Naive thymus-derived CD8-positive, alpha-beta T cell (primary cell): Measurements from ENCODE around the gene PAX2. TPM values are rescaled to one million over a fixed set of nuclear protein-coding genes. Genes with fewer than 3 reads are reported as not detected.

Experiments used
- ATAC-seq, 2 donors: fragments of 150-1000 bp; cut with Tn5 transposase in 1 of 2; sonication (Bioruptor Pico), chemical (Tn5 transposase) in 1 of 2; 1 replicate in 1 of 2; 2 replicates in 1 of 2; pipeline ENCODE4 v1.10.0; 2021; ENCODE audit warnings: mild to moderate bottlenecking in 2 of 2, moderate library complexity in 2 of 2
- POLR2A ChIA-PET: fragments of 350-600 bp; sonication (Branson Sonifier 250); formaldehyde crosslinking; loops from one replicate; lab custom pipeline; 2021; ENCODE audit warnings: antibody characterized with exemption; lab: Charles Lee
- DNase-seq, 10 donors: peaks; one replicate each; pipeline versions ENCODE4 v3.0.0 to v3.0.0-alpha.2; 2020 to 2022
- H3K27ac Mint-ChIP-seq, 10 donors: one replicate each; pipeline ENCODE4 v1.8.0; 2020 to 2022; ENCODE audit warnings: mild to moderate bottlenecking in 10 of 10, mixed read lengths in 10 of 10, moderate library complexity in 4 of 10, inconsistent platforms in 1 of 10
- H3K27me3 Mint-ChIP-seq, 5 donors: one replicate each; pipeline ENCODE4 v1.8.0; 2021 to 2022; ENCODE audit warnings: mixed read lengths in 5 of 5
- H3K36me3 Mint-ChIP-seq, 3 donors: one replicate each; pipeline ENCODE4 v1.8.0; 2020 to 2022; ENCODE audit warnings: mixed read lengths in 3 of 3, mild to moderate bottlenecking in 2 of 3, inconsistent platforms in 1 of 3
- H3K4me1 Mint-ChIP-seq, 4 donors: one replicate each; pipeline ENCODE4 v1.8.0; 2021 to 2022; ENCODE audit warnings: mixed read lengths in 4 of 4
- H3K4me3 Mint-ChIP-seq, 10 donors: one replicate each; pipeline ENCODE4 v1.8.0; 2020 to 2022; ENCODE audit warnings: mild to moderate bottlenecking in 10 of 10, mixed read lengths in 10 of 10, moderate library complexity in 6 of 10, inconsistent platforms in 1 of 10
- H3K9me3 Mint-ChIP-seq, 9 donors: one replicate each; pipeline ENCODE4 v1.8.0; 2020 to 2022; ENCODE audit warnings: mixed read lengths in 9 of 9, mild to moderate bottlenecking in 3 of 9, inconsistent platforms in 1 of 9, moderate library complexity in 1 of 9
- polyA plus RNA-seq, 3 donors: library from polyadenylated mRNA; unstranded; fragments of 300-500 nt; fragmentation: Illumina TruSeq; gene quantifications; one replicate each; pipeline ENCODE4 v1.2.3, GENCODE V29; 2021
- total RNA-seq, 8 experiments: library from RNA in 2 of 8; stranded (reverse) in 2 of 8; gene quantifications; one replicate each; pipeline ENCODE4 v1.2.3 and lab custom pipeline; 2021 to 2026

Gene PAX2
- total and polyA plus RNA-seq, 5 experiments from 2014 or later, result not detected

DNA sequence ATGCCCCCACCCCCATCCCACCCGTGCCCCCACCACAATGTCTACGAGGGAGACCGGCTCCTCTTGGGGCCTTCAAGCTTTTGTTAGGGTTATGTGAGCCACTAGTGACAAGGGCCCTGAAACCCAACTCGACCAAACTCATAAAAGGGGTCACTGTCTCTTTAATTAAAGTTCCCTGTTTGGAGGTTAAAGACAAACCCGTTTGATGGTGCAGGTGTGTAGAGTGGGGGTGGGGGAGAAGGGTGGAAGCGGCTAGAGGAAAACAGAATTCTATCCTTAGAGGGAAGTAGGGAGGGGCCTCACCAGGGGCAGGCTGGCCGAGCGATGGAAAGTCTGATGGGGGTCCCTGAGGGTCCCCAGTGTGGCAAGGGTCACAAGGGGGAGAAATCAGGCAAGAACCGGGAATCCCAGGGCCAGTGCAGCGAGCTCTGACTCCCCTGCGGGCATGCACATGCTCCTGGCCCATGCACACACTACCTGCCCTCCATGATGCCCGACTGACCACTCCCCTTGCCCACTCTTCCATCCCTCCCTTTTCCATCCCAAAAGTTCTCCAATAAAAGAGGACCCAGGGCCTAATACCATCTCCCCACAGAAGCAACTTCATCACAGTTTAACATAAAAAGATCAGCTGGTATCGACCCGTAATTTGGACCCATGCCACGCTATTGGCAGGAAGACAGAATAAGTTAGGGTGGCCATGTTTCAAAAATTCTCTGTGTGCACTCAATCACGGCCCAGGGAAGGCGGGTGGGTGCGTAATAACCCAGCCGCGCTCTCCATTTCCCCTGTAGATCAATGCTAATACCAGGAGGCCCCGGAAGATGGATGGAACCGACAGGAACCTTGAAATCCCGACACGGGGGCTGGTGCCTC is 131.4 kb downstream of the PAX2 start:
- no peak overlapping the region for H3K27ac Mint-ChIP-seq
- no peaks in the 10 kb centered on the region for H3K36me3 Mint-ChIP-seq
- H3K9me3 Mint-ChIP-seq, result no peaks in the 10 kb centered on the region
- H3K27me3 Mint-ChIP-seq, result peaks cover 0 to 34% (median 7%) of the 10 kb centered on the region in 5 donors
- H3K4me3 Mint-ChIP-seq, result no peak overlapping the region
- H3K4me1 Mint-ChIP-seq, result peaks cover 0 to 3% (median 0%) of the 10 kb centered on the region in 4 donors
- ATAC-seq, result no peak
- no peak for DNase-seq
- POLR2A ChIA-PET, result no interaction called here

- DNase-seq (no peak), ATAC-seq (no peak)
- H3K36me3 Mint-ChIP-seq, result no peaks in the 10 kb centered on the region
- peaks cover 0 to 5% (median 0%) of the 10 kb centered on the region in 4 donors for H3K4me1 Mint-ChIP-seq
- no peak overlapping the region for H3K27ac Mint-ChIP-seq
- POLR2A ChIA-PET, result no interaction called here
- H3K27me3 Mint-ChIP-seq, result peaks cover 0 to 34% (median 7%) of the 10 kb centered on the region in 5 donors
- H3K4me3 Mint-ChIP-seq, result no peak overlapping the region
- H3K9me3 Mint-ChIP-seq, result no peaks in the 10 kb centered on the region
These were observed 132.1 kb downstream of the PAX2 start for GRCh38 chr10:100877461-100877850.

DNA sequence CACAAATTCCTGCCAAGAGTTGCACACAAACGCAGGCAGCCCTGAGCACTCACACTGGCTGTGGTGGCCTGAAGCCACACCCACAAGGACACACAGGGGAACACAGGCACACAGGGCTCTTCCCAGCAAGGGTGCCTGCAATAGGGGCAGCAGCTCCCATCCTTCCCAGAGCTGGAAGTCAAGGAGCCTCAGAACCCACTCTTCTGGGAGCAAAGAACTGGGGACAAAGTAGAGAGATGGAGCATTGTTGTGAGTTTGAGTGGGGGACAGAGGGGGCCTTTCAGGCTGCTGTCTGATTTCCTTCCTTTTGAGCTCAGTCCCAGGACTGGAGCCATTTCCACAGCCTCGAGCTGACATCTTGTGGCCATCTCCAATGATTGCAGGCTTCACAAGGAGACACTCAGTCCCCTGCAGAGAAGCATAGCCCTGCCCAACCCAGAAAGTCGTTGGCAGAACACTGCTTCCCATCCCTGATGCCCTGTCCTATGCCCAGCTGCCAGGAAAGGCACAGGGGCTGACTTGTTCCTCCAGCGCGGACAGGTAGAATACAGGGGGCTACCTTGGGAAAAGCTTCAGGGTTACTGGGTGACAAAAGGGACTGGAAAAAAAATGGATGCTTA is 133.0 kb downstream of the PAX2 start:
- Mint-ChIP-seq H3K4me3 (no peak overlapping the region), H3K9me3 (no peaks in the 10 kb centered on the region), H3K4me1 (peaks cover 0 to 5% (median 0%) of the 10 kb centered on the region in 4 donors), H3K36me3 (no peaks in the 10 kb centered on the region), H3K27ac (peak overlapping the region in 1 of 10 donors; percentile 59), H3K27me3 (peaks cover 0 to 27% (median 7%) of the 10 kb centered on the region in 5 donors)
- ATAC-seq (peak; percentile 67 to 70), DNase-seq (peak in 4 of 10 donors; percentile 4 to 66 (median 15))
- POLR2A ChIA-PET, result interaction anchor here (0.5 kb wide), 1 partner anchor 22 kb away, joined by 3 read pairs; no protein-coding TSS in a partner anchor

Other genes with a start within 250 kb of the PAX2 start
- 10 to 100 TPM; 60.1 to 61.7 TPM for gene SEC31B, start 225.7 kb upstream of the PAX2 start, total RNA-seq
- 1 to 10 TPM in 2 of 3 donors, under 1 TPM in 1; 0.98 to 2.3 (median 2.0) TPM for gene SEC31B, start 225.7 kb upstream of the PAX2 start, polyA plus RNA-seq
- gene NDUFB8, start 215.7 kb upstream of the PAX2 start, total RNA-seq, result 100 to 1,000 TPM; 170 to 184 TPM
- 100 to 1,000 TPM; 520 to 585 (median 556) TPM for gene NDUFB8, start 215.7 kb upstream of the PAX2 start, polyA plus RNA-seq
- gene HIF1AN, start 209.6 kb upstream of the PAX2 start, total RNA-seq, result 10 to 100 TPM; 63.5 to 65.3 TPM
- gene HIF1AN, start 209.6 kb upstream of the PAX2 start, polyA plus RNA-seq, result 10 to 100 TPM; 24.7 to 28.6 (median 26.9) TPM
- 10 to 100 TPM; 45.8 to 46.1 TPM for gene SLF2, start 167.4 kb downstream of the PAX2 start, total RNA-seq
- gene SLF2, start 167.4 kb downstream of the PAX2 start, polyA plus RNA-seq, result 10 to 100 TPM in 2 of 3 donors, 1 to 10 TPM in 1; 9.7 to 11.2 (median 11.0) TPM
- 1 to 10 TPM; 1.6 to 2.0 TPM for gene SEMA4G, start 223.9 kb downstream of the PAX2 start, total RNA-seq
- gene SEMA4G, start 223.9 kb downstream of the PAX2 start, polyA plus RNA-seq, result under 1 TPM in 1 of 3 donors, not detected in 2; 0.14 TPM
- 10 to 100 TPM; 64.9 to 66.6 TPM for gene MRPL43, start 241.9 kb downstream of the PAX2 start, total RNA-seq
- 100 to 1,000 TPM; 117 to 136 (median 123) TPM for gene MRPL43, start 241.9 kb downstream of the PAX2 start, polyA plus RNA-seq
- 10 to 100 TPM; 17.0 to 18.2 TPM for gene TWNK, start 242.0 kb downstream of the PAX2 start, total RNA-seq
- 10 to 100 TPM in 1 of 3 donors, 1 to 10 TPM in 2; 5.3 to 18.2 (median 9.7) TPM for gene TWNK, start 242.0 kb downstream of the PAX2 start, polyA plus RNA-seq